ENCODE data around the gene BIK. TPM values are rescaled to one million over a fixed set of nuclear protein-coding genes. Genes with fewer than 3 reads are reported as not detected.
"Not testable (repeated sequence)": the region's sequence is repeated elsewhere in the genome, so short reads cannot be mapped to it uniquely, and the experiment has no call there.

The BIK gene
- total RNA-seq, 1 donor from 2014 or later, result 1.7 TPM

DNA sequence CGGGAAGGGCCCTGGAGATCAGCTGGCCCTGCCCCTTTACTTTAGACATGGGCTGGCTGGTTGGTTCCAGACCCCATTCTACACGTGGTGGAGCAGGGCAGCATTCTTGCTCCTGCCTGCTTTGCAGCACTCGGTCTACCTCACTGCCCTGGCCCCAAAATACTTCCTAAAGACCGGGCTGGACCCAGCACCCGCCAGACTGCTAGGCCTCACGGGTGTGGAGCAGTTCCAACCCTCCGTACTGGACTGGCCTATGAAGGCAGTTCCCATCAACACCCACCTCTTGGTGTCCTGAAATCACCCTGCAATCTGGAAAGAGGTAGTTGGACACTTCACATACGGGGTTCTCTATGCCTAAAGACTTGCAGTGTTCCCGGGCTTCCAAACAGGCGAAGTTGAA lies 26.3 kb downstream of the BIK start:
- TF ChIP-seq, protein P1, sequence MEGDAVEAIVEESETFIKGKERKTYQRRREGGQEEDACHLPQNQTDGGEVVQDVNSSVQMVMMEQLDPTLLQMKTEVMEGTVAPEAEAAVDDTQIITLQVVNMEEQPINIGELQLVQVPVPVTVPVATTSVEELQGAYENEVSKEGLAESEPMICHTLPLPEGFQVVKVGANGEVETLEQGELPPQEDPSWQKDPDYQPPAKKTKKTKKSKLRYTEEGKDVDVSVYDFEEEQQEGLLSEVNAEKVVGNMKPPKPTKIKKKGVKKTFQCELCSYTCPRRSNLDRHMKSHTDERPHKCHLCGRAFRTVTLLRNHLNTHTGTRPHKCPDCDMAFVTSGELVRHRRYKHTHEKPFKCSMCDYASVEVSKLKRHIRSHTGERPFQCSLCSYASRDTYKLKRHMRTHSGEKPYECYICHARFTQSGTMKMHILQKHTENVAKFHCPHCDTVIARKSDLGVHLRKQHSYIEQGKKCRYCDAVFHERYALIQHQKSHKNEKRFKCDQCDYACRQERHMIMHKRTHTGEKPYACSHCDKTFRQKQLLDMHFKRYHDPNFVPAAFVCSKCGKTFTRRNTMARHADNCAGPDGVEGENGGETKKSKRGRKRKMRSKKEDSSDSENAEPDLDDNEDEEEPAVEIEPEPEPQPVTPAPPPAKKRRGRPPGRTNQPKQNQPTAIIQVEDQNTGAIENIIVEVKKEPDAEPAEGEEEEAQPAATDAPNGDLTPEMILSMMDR (IDR thresholded peaks at IDR 0.05; ENCODE audit: unreplicated experiment), result no peak
- Mint-ChIP-seq H3K36me3 (ENCODE audit: insufficient read depth) (peaks cover 7% of the 10 kb centered on the region), H3K27ac (no peak overlapping the region), H3K9me3 (ENCODE audit: low read depth) (no peaks in the 10 kb centered on the region), H3K4me3 (ENCODE audit: low read depth) (no peak overlapping the region), H3K27me3 (no peaks in the 10 kb centered on the region), H3K4me1 (ENCODE audit: low read depth) (peaks cover 1% of the 10 kb centered on the region)
- DNase-seq (ENCODE audit: low spot score, unreplicated experiment), result no peak

DNA sequence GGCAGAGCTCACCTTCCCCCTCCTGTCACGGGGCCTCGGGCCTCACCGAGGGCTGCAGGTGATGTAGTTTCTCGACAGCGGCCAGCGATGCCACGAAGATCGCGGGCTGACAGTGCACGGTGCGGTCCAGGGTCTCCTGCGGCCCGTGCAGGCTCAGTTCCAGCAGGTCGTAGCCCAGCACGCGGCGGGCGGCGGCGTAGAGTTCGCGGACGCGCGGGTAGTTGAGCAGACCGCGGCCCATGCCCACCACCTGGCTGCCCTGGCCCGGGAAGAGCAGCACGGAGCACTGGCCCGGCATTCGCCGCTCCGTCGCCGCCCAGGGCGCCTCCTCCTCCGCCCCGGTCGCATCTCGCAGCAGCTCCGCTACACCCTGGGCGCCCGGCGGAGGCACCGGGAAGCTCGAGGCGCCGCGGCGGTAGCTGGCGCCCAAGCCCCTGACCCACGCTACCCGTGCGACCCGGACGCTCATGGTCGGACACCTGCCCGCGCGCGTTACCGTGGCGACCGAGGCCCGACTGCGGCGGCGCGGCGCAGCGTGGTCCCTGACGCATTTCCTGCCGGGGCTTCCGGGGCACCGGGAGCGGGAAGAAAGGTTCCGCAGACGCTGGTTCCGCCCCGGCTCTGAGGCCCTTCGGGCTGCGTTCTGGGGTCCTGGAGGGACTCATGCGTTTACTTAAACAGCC lies 32.5 kb downstream of the BIK start, which contains the start of gene MCAT:
MCAT (minus strand) TSS at position 519 of the 683 bp plus-strand sequence; CDS start at position 469, 50 bp downstream.
- peak within 1 kb of the TSS; percentile 90 for H3K4me3 Mint-ChIP-seq (ENCODE audit: low read depth)
- TF ChIP-seq, protein P1 (IDR thresholded peaks at IDR 0.05; ENCODE audit: unreplicated experiment), result no peak
- DNase-seq (ENCODE audit: low spot score, unreplicated experiment), result peak; percentile 64
- peaks cover 2% of the 10 kb centered on the region for H3K36me3 Mint-ChIP-seq (ENCODE audit: insufficient read depth)
- H3K4me1 Mint-ChIP-seq (ENCODE audit: low read depth), result peaks cover 7% of the 10 kb centered on the region
- peaks cover 8% of the 10 kb centered on the region for H3K27me3 Mint-ChIP-seq
- H3K27ac Mint-ChIP-seq, result peak within 1 kb of the TSS; percentile 90
- H3K9me3 Mint-ChIP-seq (ENCODE audit: low read depth), result no peaks in the 10 kb centered on the region

DNA sequence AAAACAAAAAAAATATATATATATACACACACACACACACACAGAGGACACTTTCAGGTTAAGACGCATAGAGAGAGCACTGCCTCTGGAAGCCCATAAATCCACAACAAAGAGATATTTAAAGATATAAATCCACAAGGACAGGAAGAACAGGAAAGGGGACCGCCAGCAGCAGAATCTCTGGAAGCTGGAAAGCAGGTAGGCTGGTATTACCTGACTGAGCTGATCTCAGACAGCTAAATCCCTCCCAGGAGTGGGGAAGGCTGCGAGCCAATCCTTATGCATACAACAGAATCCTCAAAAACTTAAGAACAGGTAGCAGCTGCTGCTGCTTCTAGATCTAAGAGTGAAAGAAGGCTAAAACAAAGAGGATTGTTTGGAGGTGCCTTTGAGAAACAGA lies 34.4 kb downstream of the BIK start:
- no peak overlapping the region for H3K4me3 Mint-ChIP-seq (ENCODE audit: low read depth)
- peaks cover 7% of the 10 kb centered on the region for H3K4me1 Mint-ChIP-seq (ENCODE audit: low read depth)

DNA sequence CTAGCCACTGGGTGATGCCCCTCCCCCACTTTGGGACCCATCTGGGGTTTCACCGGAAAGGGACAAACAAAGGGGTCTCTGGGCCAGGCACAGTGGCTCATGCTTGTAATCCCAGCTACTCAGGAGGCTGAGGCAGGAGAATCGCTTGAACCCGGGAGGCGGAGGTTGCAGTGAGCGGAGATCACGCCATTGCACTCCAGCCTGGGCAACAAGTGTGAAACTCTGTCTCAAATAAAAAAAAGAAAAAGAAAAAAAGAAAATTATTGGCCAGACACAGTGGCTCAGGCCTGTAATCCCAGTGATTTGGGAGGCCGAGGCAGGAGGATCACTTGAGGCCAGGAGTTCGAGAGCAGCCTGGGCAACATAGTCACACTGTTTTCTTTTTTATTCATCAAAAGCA lies 34.8 kb downstream of the BIK start:
- not testable (repeated sequence) for H3K4me1 Mint-ChIP-seq (ENCODE audit: low read depth)

More for the DNA sequence above, 34.4 kb downstream of the BIK start:
- H3K36me3 Mint-ChIP-seq (ENCODE audit: insufficient read depth), result peaks cover 2% of the 10 kb centered on the region
- TF ChIP-seq, protein P1 (IDR thresholded peaks at IDR 0.05; ENCODE audit: unreplicated experiment), result no peak
- DNase-seq (ENCODE audit: low spot score, unreplicated experiment), result no peak
- peaks cover 11% of the 10 kb centered on the region for H3K27me3 Mint-ChIP-seq
- H3K27ac Mint-ChIP-seq, result no peak overlapping the region
- no peaks in the 10 kb centered on the region for H3K9me3 Mint-ChIP-seq (ENCODE audit: low read depth)

DNA sequence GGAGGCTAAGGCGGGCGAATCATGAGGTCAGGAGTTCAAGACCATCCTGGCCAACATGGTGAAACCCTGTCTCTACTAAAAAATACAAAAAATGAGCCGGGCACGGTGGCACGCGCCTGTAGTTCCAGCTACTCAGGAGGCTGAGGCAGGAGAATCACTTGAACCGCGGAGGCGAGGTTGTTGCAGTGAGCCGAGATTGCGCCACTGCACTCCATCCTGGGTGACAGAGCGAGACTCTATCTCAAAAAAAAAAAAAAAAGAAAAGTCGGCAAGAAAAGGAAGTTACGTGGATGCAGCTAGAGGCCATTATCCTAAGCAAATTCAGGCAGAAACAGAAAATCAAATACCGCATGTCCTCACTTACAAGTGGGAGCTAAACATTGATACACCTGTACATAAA lies 35.8 kb downstream of the BIK start:
- H3K4me1 Mint-ChIP-seq (ENCODE audit: low read depth); H3K9me3 Mint-ChIP-seq (ENCODE audit: low read depth); H3K36me3 Mint-ChIP-seq (ENCODE audit: insufficient read depth); H3K27ac Mint-ChIP-seq; DNase-seq (ENCODE audit: low spot score, unreplicated experiment); H3K4me3 Mint-ChIP-seq (ENCODE audit: low read depth): not testable (repeated sequence)
- H3K27me3 Mint-ChIP-seq, result peaks cover 20% of the 10 kb centered on the region

More for the DNA sequence above, 34.8 kb downstream of the BIK start:
- H3K27me3 Mint-ChIP-seq, result peaks cover 12% of the 10 kb centered on the region
- H3K27ac Mint-ChIP-seq; H3K9me3 Mint-ChIP-seq (ENCODE audit: low read depth); H3K4me3 Mint-ChIP-seq (ENCODE audit: low read depth); DNase-seq (ENCODE audit: low spot score, unreplicated experiment); H3K36me3 Mint-ChIP-seq (ENCODE audit: insufficient read depth): not testable (repeated sequence)

DNA sequence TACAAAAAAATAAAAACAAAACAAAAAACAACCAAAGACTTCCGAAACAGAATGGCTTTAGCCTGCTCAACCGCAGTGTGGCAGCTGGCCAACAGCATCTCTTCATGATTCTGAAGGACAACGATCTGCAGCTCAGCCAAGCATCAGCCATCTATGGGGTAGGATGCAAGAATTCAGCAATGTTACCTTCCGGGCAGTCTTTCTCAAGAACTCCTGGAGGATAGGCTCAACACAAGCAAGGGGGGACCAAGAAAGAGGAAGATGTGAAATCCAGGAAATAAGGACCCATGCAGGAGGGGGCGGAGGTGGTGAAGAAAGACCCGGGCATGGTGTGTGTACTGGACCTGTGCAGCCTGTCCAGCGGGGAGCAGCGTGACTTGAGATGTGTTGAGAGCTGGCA lies 37.3 kb downstream of the BIK start:
- no peak overlapping the region for H3K27ac Mint-ChIP-seq
- H3K4me1 Mint-ChIP-seq (ENCODE audit: low read depth), result peaks cover 6% of the 10 kb centered on the region
- TF ChIP-seq, protein P1 (IDR thresholded peaks at IDR 0.05; ENCODE audit: unreplicated experiment), result no peak
- H3K9me3 Mint-ChIP-seq (ENCODE audit: low read depth), result no peaks in the 10 kb centered on the region
- no peaks in the 10 kb centered on the region for H3K36me3 Mint-ChIP-seq (ENCODE audit: insufficient read depth)
- H3K27me3 Mint-ChIP-seq, result peaks cover 23% of the 10 kb centered on the region
- DNase-seq (ENCODE audit: low spot score, unreplicated experiment), result no peak
- H3K4me3 Mint-ChIP-seq (ENCODE audit: low read depth), result no peak overlapping the region

Data from progenitor cell of endocrine pancreas (in vitro differentiated cells).